Activated T-helper 1 cell treated with anti-CD3 and anti-CD28 coated beads, Interleukin-2, amount 50 U/mL, for 16 hours (primary cell): ENCODE results near the gene SUPT5H.
A peak's percentile ranks its signal among the peaks of the same experiment; 100 is the strongest.

Source experiments
- DNase-seq, 2 donors: peaks; one replicate each; pipeline ENCODE4 v3.0.0-alpha.2; 2020; ENCODE audit warnings: low read depth in 1 of 2, low spot score in 1 of 2

The SUPT5H gene

DNA sequence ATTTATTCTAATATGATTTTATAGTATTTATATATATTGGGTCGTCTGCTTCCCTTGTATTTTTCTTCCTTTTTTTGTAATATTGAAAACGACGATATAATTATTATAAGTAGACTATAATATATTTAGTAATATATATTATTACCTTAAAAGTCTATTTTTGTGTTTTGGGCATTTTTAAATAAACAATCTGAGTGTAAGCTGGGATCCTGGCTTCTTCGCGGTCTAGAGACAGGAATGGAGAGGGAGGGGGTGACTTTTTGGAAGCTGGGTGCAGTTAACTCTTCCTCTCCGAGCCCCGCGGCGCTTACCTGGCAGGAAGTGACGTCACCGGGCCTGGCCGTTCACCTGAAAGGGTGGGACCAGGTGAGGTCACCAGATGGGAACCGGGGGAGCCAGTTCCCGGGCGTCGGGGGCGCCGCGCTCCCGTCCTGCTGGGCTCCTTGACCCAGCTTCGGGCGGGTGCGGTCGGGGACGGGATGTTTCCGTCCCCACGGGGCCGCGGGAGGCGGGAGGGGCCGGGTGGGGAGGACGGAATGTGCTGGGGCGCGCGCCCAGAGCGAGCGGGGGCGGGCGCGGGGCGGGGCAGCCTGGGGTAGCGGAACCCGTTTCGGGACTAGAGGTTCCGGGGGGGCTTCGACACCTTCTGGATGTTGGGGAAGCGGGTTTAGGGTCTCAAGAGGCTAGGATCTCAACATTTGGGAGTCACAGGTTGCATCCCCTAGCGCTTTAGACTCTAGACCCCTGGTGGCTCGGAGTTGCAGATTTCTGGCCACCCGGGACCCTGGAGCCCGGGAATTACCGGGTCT is 36.0 kb upstream of the SUPT5H start:
- DNase-seq: peak; percentile 63 to 67

DNA sequence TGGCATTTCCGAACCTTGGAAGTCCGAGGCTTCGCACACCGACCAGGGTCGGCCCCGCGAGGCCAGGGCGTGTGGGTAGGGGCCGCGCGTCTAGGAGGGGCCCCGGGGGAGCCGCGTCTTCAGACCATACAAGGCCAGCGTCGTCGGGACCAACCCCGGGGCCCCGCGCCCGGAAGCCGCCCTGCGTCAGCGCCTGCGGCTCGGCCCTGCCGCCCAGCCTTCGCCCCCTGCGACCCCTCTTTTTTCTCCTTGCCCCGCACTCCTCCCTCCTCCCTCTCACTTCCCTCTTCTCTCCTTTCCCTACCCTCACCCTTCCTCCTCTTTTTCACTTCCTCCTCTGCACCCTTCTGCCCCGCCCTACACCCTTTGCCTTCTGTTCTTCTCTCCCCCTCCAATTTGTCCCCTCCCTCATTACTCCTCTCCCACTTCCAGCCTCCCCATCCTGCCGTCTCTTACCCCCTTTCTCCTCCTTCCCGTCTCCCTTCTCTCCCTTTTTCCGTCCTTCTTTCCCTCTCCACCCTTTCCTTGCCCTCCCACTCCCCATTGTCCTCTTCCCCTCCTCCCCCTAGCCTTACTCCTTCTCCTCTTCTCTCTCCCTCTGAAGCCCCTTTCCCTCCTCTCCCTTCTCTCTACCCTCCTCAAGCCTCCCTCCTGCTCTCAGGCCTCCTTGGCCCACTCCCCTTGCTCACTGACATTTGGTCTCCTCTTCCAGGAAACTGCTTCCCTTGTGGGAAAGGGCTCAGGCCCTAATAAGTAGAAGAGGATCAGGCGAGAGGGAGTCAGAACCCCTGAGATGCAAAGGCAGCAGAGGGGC is 35.2 kb upstream of the SUPT5H start:
- peak in 1 of 2 donors; percentile 61 for DNase-seq

DNA sequence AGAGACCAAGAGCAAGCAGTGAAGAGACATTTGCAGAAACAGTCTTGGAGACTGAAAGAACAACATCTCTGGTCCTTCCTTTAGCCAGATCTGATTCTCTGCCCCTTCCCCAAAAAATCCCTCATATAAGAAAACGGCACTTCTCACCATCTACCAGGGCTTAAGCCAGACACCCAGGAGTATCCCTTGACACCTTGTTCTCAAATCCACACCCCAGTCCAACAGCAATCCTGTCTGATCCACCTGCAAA is 34.6 kb upstream of the SUPT5H start:
- DNase-seq: no peak

DNA sequence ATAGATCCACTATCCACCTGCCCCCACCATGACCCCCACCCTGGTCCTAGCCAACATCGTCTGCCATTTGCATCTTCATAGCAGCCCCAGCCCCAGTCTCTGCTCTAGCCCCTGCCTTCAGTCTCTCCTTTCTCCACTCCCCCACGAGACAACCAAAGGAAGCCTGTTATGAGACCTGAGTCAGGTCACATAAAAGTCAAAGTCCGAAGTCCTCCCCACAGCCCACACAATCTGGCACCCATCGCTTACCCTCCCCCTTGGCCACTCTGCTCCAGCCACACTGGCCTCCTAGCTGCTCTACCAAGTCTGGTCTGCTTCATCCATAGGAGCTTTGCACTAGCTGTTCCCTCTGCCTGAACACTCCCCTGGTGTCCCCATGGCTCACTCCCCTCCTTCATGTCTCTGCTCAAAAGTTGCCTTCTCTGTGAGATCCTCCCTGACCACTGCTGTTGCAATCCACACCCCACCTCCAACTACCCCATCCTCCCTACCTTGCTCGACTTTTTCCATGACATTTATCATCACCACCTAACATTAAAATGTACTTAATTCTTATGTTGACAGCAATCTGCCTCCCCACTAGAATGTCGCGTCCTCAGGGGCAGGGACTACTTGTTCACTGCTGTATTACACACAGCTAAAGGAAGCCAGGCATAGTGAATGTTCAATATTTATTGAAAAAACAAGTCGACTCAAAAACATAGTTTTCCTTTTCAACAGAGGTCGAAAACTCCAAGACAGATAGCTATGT is 34.1 kb upstream of the SUPT5H start:
- DNase-seq: no peak

DNA sequence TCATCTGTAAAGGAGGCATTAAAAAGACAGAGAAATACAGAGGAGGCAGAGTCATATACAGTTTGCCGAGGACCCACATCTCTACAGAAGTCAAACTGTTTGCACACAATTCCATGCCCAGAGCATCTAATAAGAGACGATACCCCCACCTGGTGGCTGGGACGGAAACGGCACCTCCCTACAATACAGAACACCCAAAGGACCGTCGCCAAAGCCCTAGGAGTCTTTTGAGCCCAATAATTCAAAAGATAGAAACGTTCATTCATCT is 33.6 kb upstream of the SUPT5H start:
- peak; percentile 74 to 83 for DNase-seq

DNA sequence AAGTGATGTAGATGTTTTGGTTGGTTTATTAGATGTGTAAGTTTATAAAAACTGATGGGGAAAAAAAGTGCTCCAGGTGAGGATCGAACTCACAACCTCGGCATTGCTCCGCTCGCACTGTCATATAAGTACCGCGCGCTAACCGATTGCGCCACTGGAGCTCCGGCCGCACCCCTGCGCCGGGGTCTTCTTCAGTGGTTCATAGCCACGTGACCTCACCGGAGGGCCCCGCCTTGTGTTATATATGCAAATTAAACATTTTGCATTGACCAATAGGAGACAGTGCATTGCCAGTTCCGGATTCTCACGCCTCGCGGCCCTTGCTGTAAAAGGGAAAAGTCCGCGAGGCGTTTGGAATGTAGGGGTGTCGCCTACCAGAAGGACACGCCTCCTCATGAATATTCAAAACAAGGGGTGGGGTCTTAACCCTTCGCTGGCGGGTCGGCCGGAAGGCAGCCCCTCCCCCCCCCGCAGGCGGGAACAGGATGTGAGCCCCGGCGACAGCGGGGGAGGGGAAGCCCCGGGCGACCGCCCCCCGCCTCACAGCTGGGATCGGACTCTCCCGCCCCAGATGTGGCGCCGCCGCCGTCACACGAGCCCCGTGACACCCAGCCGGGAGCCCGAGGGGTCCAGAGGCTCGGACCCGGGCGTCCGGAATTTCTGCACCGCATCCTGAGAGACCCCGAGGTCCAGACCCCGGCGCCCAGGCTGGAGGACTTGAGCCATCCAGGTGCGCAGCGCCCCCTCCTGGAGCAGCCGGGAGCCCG is 33.1 kb upstream of the SUPT5H start, which contains the start of gene PLEKHG2:
TSS of gene PLEKHG2 (plus strand) at position 570 of the 767 bp plus-strand sequence. CDS start 1,418 bp downstream, outside the sequence.
- peak; percentile 96 to 98 for DNase-seq

DNA sequence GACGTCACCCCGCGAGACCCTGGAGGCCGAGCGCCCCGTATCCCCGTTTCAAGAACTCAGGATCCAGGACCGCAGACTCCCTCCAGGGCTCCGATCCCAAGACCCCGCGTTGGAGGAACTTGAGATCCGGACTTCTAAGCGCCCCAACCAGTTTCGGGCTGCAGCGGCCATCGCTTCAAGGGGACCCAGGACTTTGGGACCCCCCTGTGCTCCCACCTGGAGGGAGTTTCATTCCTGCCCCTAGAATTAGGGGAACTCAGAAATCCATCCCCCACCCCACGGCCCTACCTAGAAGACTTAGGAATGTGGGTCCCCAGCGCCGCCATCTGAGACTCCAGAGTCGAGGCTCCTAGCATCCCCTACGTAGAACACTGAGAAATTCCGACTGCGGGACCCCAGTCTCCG is 32.5 kb upstream of the SUPT5H start:
- no peak for DNase-seq

DNA sequence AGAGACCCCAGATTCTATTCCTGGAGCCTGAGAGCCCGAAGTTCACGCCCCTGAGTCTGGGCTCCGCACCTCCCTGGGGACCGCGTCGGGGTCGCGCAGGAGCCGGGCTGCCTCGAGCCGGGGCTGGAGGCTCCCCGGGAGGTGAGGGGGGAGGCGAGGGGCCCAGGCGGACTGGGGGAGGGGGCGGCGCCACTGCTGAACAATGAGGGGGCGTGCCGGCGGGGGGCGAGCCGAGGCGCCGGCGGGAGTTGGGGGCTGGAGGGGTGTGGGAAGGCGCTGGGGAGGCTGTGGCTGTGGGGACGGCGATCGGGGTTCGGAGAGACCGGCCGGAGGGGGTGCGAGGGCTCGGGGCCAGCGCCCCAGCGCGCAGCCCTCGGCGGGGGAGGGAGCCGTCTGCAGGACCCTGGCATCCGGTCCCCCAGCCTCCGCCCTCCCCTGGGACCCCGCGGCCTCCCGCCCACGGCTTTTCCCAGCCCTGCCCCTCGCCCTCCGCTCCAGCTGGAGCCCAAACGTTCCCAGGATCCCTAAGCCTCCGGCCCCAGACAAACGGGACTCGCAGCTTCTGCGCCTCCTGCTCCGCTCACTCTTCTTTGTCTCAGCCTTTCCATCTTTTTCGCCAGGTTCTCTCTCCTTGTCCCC is 32.0 kb upstream of the SUPT5H start:
- DNase-seq: no peak

DNA sequence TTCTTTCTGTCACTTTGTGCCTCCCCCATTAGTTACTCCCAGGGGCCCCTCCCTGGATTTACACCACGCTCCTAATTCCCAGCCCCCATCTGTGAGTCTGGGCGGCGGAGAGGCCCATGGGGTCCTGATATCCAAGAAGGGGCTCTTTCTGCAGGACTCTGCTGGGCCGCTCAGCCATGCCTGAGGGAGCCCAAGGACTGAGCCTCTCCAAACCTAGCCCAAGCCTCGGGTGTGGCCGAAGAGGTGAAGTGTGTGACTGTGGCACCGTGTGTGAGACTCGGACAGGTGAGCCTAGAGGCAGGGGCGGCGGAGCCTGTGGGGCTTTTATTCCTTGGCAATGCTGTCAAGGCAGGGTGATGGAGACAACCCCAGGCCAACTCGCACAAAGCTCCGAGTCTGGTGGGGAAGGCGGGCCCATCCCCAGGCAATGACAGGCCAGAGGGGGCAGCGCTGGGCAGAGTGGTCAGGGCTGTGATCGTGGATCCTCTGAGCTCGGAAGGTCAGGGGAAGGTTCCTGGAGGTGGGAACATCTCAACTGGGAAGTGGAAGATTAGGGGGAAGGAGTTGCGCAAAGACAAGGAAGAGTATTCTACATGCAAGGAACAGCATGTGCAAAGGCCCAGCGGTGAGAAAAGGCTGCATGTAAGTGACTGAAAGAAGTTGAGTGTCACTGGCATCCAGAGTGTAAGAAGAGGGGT is 31.3 kb upstream of the SUPT5H start:
- no peak for DNase-seq

DNA sequence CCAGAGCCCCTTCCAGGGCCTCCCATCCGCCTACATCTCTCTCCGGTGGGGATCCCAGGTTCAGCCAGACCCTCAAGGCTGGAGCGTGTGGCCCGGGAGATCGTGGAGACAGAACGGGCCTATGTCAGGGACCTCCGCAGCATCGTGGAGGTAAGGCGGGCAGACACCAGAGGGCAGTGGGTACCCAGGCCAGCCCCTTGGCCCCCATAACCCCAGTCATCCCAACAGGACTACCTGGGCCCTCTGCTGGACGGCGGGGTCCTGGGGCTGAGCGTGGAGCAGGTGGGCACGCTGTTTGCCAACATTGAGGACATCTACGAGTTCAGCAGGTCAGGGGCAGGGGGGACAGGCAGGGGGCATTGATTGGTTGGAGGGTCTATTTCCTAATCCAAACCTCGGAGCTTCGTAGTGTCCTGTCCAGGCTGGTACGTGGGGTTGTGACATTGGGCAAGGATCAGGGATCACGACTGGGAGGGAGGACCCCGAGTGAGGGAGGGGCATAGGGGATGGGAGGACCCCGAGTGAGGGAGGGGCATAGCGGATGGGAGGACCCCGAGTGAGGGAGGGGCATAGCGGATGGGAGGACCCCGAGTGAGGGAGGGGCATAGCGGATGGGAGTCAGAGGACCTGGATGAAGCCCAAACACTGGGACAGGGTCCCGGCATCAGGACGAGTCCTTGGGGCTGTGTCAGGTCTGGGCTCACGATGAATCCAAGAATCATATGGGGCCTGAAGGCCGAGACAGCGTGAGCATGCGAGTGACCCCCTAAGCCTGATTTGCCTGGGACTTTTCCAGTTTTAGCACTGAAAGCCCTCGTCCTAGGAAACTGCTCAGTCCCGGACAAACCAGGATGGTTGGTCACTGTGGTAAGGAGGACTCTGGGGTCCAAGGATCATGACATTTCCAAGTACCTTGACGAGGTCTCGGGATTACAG is 30.0 kb upstream of the SUPT5H start:
- DNase-seq: no peak

DNA sequence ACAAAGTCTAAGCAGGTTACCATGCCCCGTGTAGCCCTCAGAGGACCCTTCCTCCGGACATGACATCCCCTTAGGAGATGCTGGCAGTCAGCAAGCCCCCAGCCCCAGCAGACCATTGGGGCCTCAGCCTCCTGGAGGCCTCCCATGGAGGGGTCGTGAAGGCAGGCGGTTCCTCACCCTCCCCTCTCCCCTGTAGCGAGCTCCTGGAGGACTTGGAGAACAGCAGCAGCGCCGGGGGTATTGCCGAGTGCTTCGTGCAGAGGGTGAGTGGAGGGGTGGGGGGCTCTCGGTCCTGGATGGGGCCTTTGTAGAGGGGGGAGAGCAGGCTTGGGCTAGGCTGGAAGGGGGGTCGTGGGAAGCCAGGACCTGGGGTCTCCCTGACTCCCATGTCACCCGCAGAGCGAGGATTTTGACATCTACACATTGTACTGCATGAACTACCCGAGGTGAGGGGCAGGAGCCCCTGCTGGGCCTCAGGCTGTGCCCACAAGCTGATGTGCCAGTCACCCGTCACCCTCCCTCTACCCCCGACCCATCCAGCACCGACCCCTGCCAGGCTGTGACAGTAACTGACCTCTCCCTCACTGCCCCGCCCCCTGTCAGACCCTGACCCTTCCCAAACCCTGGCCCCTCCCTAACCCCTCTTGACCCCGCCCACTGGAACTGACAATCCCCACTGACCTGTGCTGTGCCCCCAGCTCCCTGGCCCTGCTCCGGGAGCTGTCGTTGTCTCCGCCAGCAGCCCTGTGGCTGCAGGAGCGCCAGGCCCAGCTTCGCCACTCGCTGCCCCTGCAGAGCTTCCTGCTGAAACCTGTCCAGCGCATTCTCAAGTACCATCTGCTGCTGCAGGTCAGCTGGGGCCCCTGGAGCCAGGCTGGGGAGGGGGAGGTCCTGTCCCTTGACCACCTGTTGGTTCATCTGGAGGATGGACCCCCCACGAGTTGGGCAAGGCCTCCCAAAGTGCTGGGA is 28.9 kb upstream of the SUPT5H start:
- DNase-seq: no peak

DNA sequence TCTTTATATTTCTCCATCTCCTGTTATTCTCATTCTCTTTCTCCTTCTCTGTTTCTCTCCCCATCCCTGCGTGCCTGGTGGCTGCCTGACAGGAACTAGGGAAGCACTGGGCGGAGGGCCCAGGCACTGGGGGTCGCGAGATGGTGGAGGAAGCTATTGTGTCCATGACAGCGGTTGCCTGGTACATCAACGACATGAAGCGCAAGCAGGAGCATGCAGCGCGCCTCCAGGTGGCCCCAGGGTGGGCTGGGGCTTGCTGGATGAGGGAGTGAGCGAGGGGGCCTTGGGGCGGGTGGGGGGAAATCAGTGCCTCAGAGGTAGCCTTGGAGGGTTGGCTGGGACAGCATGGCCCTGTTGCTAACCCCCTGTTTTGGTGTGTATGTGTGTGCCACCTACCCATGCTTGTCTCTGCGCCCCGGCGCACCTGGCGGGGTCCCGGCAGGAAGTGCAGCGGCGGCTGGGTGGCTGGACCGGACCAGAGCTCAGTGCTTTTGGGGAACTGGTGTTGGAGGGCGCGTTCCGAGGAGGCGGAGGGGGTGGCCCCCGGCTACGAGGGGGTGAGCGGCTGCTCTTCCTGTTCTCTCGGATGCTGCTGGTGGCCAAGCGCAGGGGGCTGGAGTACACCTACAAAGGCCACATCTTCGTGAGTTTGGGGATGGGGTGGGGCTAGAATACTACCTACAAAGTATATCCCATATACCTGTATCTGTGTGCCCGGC is 27.8 kb upstream of the SUPT5H start:
- no peak for DNase-seq

DNA sequence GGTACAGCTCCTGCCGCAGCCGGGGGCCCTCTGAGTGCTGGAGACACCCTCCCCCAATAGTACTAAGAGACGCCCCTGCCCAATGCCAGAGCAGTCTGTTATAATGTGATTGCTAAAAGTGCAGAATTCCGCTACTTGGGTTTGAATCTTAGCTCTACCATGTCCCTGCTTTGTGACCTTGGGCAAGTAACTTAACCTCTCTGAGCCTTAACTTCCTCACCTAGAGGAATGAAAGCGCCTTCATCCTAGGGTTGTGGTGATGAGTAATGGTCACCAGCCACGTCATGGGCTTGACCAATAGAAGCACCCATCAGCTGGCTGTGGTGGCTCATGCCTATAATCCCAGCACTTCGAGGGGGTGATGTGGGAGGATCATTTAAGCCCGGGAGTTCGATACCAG is 26.4 kb upstream of the SUPT5H start:
- no peak for DNase-seq

DNA sequence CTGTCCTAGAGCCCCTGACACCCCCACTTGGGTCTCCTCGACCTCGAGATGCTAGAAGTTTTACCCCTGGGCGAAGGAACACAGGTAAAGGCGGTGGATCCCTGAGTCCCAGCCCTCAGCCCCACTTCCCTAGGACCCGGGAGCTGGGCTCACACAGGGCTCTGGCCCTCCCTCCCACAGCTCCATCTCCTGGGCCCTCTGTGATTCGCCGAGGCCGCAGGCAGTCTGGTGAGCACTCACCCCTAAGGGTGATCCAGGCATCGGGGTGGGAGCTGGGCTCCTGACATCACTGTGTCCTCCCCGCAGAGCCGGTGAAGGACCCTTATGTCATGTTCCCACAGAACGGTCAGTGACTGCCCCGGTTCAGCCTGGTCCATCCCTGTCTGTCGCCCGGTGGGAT is 24.6 kb upstream of the SUPT5H start:
- DNase-seq: no peak

DNA sequence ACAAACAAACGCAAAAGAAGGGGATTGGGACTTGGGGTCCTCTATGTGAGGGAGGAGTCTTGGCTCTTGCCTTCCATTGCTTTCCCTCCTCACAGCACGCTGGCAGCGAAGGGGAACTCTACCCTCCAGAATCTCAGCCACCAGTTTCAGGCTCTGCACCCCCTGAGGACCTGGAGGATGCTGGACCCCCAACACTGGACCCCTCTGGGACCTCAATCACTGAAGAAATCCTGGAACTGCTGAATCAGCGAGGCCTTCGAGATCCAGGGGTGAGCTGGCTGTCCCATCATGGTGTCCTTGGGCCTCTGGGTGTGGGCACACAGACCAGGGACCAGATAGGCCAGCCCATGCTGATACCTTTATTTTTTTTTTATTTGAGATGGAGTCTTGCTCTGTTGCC is 23.4 kb upstream of the SUPT5H start:
- no peak for DNase-seq

DNA sequence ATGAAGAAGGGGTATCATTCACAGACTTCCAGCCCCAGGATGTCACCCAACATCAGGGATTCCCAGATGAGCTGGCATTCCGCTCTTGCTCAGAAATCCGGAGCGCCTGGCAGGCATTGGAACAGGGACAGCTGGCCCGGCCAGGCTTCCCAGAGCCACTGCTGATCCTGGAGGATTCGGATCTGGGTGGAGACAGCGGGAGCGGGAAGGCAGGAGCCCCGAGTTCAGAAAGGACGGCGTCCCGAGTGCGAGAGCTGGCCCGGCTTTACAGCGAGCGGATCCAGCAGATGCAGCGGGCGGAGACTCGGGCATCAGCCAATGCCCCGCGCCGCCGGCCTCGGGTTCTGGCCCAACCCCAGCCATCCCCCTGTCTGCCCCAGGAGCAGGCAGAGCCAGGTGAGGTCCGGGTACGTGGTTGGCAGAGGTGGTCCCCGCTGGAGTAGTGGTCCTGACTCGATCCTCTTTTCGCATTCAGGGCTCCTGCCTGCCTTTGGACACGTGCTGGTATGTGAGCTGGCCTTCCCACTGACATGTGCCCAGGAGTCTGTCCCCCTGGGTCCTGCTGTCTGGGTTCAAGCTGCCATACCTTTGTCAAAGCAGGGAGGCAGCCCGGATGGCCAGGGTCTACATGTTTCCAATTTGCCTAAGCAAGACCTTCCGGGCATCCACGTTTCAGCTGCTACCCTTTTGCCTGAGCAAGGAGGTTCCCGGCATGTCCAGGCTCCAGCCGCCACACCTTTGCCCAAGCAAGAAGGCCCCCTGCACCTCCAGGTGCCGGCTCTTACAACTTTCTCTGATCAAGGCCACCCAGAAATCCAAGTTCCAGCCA is 21.9 kb upstream of the SUPT5H start:
- no peak for DNase-seq

DNA sequence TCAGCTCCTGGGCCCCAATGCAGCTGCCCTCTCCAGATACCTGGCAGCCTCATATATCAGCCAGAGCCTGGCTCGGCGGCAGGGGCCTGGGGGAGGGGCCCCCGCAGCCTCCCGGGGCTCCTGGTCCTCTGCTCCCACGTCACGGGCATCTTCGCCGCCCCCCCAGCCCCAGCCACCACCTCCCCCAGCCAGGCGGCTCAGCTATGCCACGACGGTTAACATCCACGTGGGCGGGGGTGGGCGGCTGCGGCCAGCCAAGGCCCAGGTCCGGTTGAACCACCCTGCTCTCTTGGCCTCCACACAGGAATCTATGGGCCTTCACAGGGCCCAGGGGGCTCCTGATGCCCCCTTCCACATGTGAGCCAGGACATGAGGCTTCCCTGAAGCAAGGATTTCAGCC is 20.4 kb upstream of the SUPT5H start:
- DNase-seq: no peak
